Gastroesophageal sphincter (tissue), 3 donors: ENCODE measurements around the gene CUX1.

ENCODE experiments used
- POLR2A ChIP-seq, 2 donors: fragments of 450-650 bp; IDR thresholded peaks; one replicate each; pipeline ENCODE4 v1.6.1; 2017; ENCODE audit warnings: antibody characterized with exemption in 2 of 2, mild to moderate bottlenecking in 2 of 2, moderate library complexity in 1 of 2
- POLR2AphosphoS5 ChIP-seq: sonication (generic); formaldehyde crosslinking; IDR thresholded peaks from one replicate; pipeline ENCODE4 v1.6.1; 2017; ENCODE audit warnings: antibody characterized with exemption
- TF ChIP-seq, protein P1 (sequence below), 4 experiments: fragments of 200-600 bp in 2 of 4; fragments of 450-650 bp in 2 of 4; sonication (generic) in 1 of 4; IDR thresholded peaks; one replicate each; pipeline ENCODE4 v1.5.1; 2017 to 2019; ENCODE audit warnings: antibody characterized with exemption in 4 of 4, mild to moderate bottlenecking in 2 of 4, moderate library complexity in 2 of 4

DNA sequence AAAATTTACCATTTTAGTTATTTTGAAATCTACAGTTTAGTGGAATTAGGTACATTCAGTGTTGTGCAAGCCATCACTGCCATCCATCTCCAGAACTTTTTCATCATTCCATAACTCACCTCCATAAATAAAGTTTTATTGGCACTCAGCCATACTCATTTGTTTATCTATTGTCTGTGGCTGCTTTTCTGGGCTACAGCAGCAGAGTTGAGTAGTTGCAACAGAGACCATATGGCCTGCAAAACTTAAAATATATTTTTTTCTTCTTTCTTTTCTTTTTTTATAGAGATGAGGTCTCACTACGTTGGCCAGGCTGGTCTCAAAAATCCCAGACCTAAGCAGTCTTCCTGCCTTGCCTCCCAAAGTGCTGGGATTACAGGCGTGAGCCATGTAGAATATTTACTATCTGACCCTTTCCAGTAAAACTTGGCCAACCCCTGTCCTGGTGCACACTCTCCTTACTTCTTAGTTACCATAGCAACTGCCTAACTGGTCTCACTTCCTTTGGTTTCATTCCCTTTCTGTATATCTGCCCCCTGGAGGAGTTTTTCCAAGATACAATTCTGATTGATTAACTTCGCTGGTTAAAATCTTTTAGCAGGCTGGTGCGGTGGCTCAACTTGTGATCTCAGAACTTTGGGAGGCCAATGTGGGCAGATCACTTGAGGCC is 133.2 kb downstream of the CUX1 start:
- TF ChIP-seq, protein P1, sequence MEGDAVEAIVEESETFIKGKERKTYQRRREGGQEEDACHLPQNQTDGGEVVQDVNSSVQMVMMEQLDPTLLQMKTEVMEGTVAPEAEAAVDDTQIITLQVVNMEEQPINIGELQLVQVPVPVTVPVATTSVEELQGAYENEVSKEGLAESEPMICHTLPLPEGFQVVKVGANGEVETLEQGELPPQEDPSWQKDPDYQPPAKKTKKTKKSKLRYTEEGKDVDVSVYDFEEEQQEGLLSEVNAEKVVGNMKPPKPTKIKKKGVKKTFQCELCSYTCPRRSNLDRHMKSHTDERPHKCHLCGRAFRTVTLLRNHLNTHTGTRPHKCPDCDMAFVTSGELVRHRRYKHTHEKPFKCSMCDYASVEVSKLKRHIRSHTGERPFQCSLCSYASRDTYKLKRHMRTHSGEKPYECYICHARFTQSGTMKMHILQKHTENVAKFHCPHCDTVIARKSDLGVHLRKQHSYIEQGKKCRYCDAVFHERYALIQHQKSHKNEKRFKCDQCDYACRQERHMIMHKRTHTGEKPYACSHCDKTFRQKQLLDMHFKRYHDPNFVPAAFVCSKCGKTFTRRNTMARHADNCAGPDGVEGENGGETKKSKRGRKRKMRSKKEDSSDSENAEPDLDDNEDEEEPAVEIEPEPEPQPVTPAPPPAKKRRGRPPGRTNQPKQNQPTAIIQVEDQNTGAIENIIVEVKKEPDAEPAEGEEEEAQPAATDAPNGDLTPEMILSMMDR (IDR thresholded peaks at IDR 0.05): peak in 1 of 4 experiments; percentile 31
- TF ChIP-seq POLR2A (IDR thresholded peaks at IDR 0.05) (no peak), POLR2AphosphoS5 (peak; percentile 14)
